HG03066 (cell line): ENCODE measurements around the gene DNMT3A.

Source experiments
- ATAC-seq: cut with Tn5 transposase; IDR thresholded peaks from one replicate; pipeline ENCODE4 v1.9.1; 2021; ENCODE audit warnings: low read depth; ENCODE audit not compliant: unreplicated experiment

Gene DNMT3A

DNA sequence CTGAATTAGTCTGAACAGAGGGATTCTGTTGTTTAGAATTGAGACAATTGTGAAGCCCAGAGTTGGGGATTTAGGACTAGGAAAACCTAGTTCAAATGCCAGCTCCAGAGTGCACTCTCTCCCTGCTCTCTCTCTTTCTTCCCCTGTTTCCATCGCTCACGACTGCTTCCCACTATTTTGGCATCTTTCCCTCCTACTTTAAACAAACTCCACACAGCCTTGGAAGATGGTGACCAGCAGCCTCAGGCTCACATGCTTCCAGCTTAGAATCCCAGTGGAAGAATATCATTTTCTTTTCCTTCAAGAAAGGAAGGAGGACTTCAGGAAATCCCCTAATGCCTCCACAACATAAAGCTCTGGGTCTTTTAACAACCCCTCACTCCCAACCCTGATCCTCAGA lies 6.1 kb upstream of the DNMT3A start:
- no peak for ATAC-seq

- no peak for ATAC-seq
These were observed 5.6 kb upstream of the DNMT3A start for GRCh38 chr2:25347205-25347815.

DNA sequence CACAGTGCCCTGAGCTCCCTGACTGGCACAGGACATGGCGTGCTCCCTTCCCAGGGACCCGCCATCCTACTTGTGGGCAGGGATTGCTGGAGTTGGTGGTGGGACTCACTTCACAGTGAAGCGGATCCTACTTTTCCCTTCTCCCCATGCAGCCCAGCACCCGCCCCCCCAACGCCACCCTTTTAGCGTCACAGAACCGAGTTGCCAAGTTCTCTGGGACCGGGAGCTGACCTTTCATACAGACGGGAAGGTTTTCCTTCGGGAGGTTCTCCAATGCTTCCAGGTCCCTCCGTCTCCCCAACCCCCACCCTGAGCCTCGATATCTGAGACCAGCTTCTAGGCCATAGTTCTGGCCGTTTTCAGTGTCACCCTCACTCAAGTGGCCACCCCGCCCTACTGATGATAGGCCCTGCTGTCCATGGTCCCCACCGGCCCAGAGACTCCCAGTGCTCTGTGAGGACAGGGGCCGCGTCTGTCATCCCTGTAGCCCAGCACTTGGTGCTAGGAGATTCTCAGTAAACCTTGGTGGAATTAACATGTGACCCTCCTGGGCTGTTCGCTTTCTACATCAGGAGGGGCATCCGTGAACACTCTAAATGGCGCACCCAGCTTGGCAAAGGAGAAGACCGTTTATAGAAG lies 1.6 kb upstream of the DNMT3A start:
- no peak for ATAC-seq

- peak; percentile 69 for ATAC-seq
These were observed 854 bp upstream of the DNMT3A start for GRCh38 chr2:25342372-25343186.

GRCh38 chr2:25341011-25341727 lies 556 bp downstream of the DNMT3A start:
- ATAC-seq = peak; percentile 24

- no peak for ATAC-seq
These were observed 1.4 kb downstream of the DNMT3A start for GRCh38 chr2:25340181-25340921.

GRCh38 chr2:25339791-25340180 lies 1.9 kb downstream of the DNMT3A start:
- no peak for ATAC-seq

- ATAC-seq = no peak
These were observed 2.5 kb downstream of the DNMT3A start for GRCh38 chr2:25339211-25339674.

DNA sequence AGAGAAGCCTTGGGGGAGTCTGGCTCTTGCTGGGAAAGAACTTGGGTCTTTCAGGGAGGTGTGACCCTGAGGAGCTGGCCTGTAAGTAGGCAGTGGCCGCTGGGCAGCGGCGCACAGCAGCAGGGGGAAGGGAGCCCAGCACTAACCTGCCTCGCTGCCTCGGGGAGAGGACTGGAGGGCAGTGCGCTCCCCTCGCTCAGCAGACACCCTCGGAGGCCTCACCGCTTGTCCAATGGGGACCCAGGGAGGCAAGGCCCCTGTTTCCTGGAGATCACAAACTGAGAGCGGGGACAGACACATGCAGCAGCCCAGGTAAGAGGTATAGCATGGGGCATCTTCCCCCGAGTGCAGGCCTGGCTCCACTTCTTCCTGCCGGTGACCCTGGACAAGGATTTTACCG lies 3.3 kb downstream of the DNMT3A start:
- ATAC-seq = no peak

- ATAC-seq = no peak
These were observed 3.8 kb downstream of the DNMT3A start for GRCh38 chr2:25337891-25338290.

DNA sequence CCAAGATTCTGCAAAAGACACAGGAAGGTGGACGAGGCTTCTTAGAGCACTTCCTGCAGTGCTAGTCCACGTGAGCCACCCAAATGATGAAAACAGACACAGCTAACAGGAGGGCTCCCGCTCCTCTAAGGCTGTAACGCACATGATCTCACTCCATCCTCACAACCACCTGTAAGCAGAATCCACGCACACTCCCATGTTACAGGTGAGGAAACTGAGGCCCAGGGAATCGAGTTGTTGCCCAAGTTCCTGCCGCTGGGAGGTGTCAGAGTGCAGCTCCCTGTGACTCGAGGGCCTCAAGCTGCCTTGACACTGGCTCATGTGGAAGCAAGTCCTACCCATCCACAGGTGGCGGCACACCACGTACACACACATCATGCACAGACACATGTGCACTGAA lies 4.4 kb downstream of the DNMT3A start:
- ATAC-seq = no peak

DNA sequence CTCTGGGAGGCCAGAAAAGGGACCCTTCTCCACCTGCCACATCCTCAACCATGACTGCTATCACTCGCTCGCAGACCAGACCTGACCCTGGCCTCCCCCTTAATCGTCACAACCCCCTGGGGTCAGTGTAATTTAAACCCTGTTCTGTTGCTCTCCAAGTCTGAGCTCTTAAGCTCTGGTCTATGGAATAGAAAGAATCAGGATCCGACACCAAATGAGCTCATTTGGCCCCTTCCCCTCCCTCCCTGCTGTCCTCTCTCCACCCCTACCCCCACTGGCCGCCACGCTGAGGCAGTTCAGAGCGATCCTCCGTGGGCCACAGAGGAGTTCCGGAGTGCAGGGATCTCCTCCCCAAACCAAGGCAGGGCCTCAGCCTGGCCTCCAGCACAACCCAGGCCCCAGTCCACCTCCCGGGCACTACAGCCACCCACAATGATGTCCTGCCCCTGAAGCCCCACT lies 5.3 kb downstream of the DNMT3A start:
- ATAC-seq = no peak

DNA sequence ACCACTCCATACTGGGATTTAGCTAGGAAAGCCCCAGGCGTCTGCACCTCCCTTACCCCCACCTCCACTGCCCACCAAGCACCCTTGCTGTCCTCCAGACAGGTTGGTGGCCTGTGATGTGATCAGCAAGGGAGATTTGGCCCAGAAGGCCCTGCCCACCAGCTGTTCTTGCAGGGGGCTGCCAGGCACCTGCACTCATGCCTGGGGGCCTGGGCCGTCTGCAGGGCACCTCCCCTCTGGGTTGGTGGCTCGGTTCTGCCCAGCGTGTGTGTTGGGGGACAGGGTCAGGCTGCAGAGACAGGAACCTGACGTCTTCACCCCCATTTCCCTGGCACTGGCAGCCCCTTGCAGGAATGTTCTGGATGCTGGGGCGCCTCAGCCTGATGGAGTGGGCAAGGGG lies 5.8 kb downstream of the DNMT3A start:
- no peak for ATAC-seq

- no peak for ATAC-seq
These were observed 6.5 kb downstream of the DNMT3A start for GRCh38 chr2:25335204-25335603.

- ATAC-seq = no peak
These were observed 7.2 kb downstream of the DNMT3A start for GRCh38 chr2:25334482-25334881.

DNA sequence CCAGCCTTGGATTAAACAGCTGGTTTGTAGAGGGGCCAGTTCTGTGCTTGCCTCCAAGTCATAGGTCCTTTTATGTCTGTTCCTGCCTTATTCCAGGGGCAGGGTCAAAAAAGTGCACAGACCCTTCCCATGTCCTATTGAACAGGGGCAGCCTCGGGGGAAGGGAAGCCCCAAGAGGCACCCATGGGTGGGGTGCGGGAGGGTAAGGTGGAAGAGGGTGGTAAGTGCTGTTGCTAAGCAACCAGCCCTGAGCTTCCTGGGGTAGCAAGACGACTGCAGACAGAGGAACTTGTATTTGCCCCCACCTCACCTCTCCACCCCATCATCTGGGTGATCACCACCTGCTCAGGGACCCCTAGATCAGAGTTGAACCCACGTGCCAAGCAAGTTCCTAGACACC lies 7.7 kb downstream of the DNMT3A start:
- no peak for ATAC-seq

GRCh38 chr2:25332571-25332970 lies 9.2 kb downstream of the DNMT3A start:
- ATAC-seq = no peak

- ATAC-seq = no peak
These were observed 9.9 kb downstream of the DNMT3A start for GRCh38 chr2:25331686-25332365.

- no peak for ATAC-seq
These were observed 10.8 kb downstream of the DNMT3A start for GRCh38 chr2:25330937-25331336.

GRCh38 chr2:25330273-25330672 lies 11.5 kb downstream of the DNMT3A start:
- ATAC-seq = no peak
